Choroid plexus epithelial cell (primary cell): ENCODE results near the gene PDSS2.

Experiments used
- DNase-seq: peaks from one replicate; pipeline ENCODE4 v3.0.0-alpha.2; 2010; ENCODE audit warnings: low read depth
- H3K4me3 ChIP-seq: 2 replicates; pipeline ENCODE4 v1.5.1; 2011; ENCODE audit warnings: low read depth, mild to moderate bottlenecking, control low read depth, low read length, moderate library complexity
- CTCF ChIP-seq: conservative IDR thresholded peaks from 2 replicates; pipeline ENCODE4 v1.5.1; 2011; ENCODE audit warnings: low read depth, mild to moderate bottlenecking, control low read depth, inconsistent platforms, low read length, moderate library complexity

The PDSS2 gene

GRCh38 chr6:107248147-107248546 is 211.2 kb downstream of the PDSS2 start:
- no peak for DNase-seq
- H3K4me3 ChIP-seq: no peak overlapping the region
- TF ChIP-seq CTCF: no peak

- peak; percentile 43 for DNase-seq
Measured at GRCh38 chr6:107246972-107247615, 212.3 kb downstream of the PDSS2 start.

GRCh38 chr6:107246249-107246971 is 213.0 kb downstream of the PDSS2 start:
- TF ChIP-seq CTCF: no peak
- no peak for DNase-seq
- no peak overlapping the region for H3K4me3 ChIP-seq

More at GRCh38 chr6:107246972-107247615, 212.3 kb downstream of the PDSS2 start:
- no peak overlapping the region for H3K4me3 ChIP-seq
- TF ChIP-seq CTCF: no peak

- no peak for DNase-seq
- H3K4me3 ChIP-seq: no peak overlapping the region
- no peak for TF ChIP-seq CTCF
Measured at GRCh38 chr6:107244742-107245480, 214.5 kb downstream of the PDSS2 start.

- no peak for DNase-seq
- no peak overlapping the region for H3K4me3 ChIP-seq
- no peak for TF ChIP-seq CTCF
Measured at GRCh38 chr6:107244082-107244741, 215.2 kb downstream of the PDSS2 start.

GRCh38 chr6:107243471-107243870 is 215.9 kb downstream of the PDSS2 start:
- DNase-seq: no peak
- no peak overlapping the region for H3K4me3 ChIP-seq
- TF ChIP-seq CTCF: no peak
